Astrocyte (in vitro differentiated cells and primary cell): ENCODE results near the gene ANKH. TPM values are rescaled to one million over a fixed set of nuclear protein-coding genes. Genes with fewer than 3 reads are reported as not detected.

Source experiments
- DNase-seq: peaks from one replicate; pipeline ENCODE4 v3.0.0-alpha.2; 2010; ENCODE audit warnings: low read depth
- FAIRE-seq: peaks from 2 replicates; lab custom pipeline; 2011; peaks lifted over from hg19 to GRCh38; lab: Jason Lieb, UNC
- H2AFZ ChIP-seq: 2 replicates; pipeline ENCODE4 v1.6.0; 2012; ENCODE audit warnings: low read depth, low read length, inconsistent platforms
- H3K27ac ChIP-seq: 2 replicates; pipeline ENCODE4 v1.5.1; 2011; ENCODE audit warnings: low read depth, low read length, inconsistent platforms
- H3K27me3 ChIP-seq: 2 replicates; pipeline ENCODE4 v1.6.0; 2011; ENCODE audit warnings: low read length, inconsistent platforms; ENCODE audit not compliant: insufficient read depth
- H3K36me3 ChIP-seq: 2 replicates; pipeline ENCODE4 v1.5.1; 2011; ENCODE audit warnings: low read length, inconsistent platforms; ENCODE audit not compliant: insufficient read depth
- H3K4me1 ChIP-seq: 2 replicates; pipeline ENCODE4 v1.5.1; 2011; ENCODE audit warnings: low read length, inconsistent platforms; ENCODE audit not compliant: insufficient read depth
- H3K4me2 ChIP-seq: 2 replicates; pipeline ENCODE4 v1.6.0; 2012; ENCODE audit warnings: low read length, inconsistent platforms
- H3K4me3 ChIP-seq: 2 replicates; pipeline ENCODE4 v1.5.1; 2011; ENCODE audit warnings: low read depth, mild to moderate bottlenecking, low read length, inconsistent platforms; ENCODE audit not compliant: insufficient read depth
- H3K79me2 ChIP-seq: 2 replicates; pipeline ENCODE4 v1.6.0; 2012; ENCODE audit warnings: mild to moderate bottlenecking, low read length, inconsistent platforms; ENCODE audit not compliant: insufficient read depth
- H3K9ac ChIP-seq: 2 replicates; pipeline ENCODE4 v1.6.0; 2012; ENCODE audit warnings: mild to moderate bottlenecking, low read length, inconsistent platforms
- H3K9me3 ChIP-seq: 2 replicates; pipeline ENCODE4 v1.5.1; 2012; ENCODE audit warnings: low read depth, mild to moderate bottlenecking, low read length, inconsistent platforms; ENCODE audit not compliant: insufficient read depth
- H4K20me1 ChIP-seq: 2 replicates; pipeline ENCODE4 v1.6.0; 2012; ENCODE audit warnings: low read length, inconsistent platforms; ENCODE audit not compliant: insufficient read depth
- H3K27ac Mint-ChIP-seq: one replicate; pipeline ENCODE4 v1.8.0; 2021; ENCODE audit warnings: mild to moderate bottlenecking, mixed read lengths; ENCODE audit not compliant: unreplicated experiment
- H3K27me3 Mint-ChIP-seq: one replicate; pipeline ENCODE4 v1.8.0; 2021; ENCODE audit warnings: low read depth, mixed read lengths; ENCODE audit not compliant: unreplicated experiment
- H3K36me3 Mint-ChIP-seq: one replicate; pipeline ENCODE4 v1.8.0; 2021; ENCODE audit warnings: low read depth, mixed read lengths; ENCODE audit not compliant: unreplicated experiment
- H3K4me1 Mint-ChIP-seq: one replicate; pipeline ENCODE4 v1.8.0; 2021; ENCODE audit warnings: low read depth, mixed read lengths; ENCODE audit not compliant: unreplicated experiment
- H3K4me3 Mint-ChIP-seq: one replicate; pipeline ENCODE4 v1.8.0; 2021; ENCODE audit warnings: mild to moderate bottlenecking, moderate library complexity, mixed read lengths; ENCODE audit not compliant: unreplicated experiment
- H3K9me3 Mint-ChIP-seq: one replicate; pipeline ENCODE4 v1.8.0; 2021; ENCODE audit warnings: mild to moderate bottlenecking, mixed read lengths; ENCODE audit not compliant: unreplicated experiment
- CTCF ChIP-seq: IDR thresholded peaks from 2 replicates; pipeline ENCODE4 v1.5.1; 2011; ENCODE audit warnings: low read depth, mild to moderate bottlenecking, inconsistent platforms, low read length, moderate library complexity; ENCODE audit not compliant: insufficient read depth
- EZH2 ChIP-seq: IDR thresholded peaks from 2 replicates; pipeline ENCODE4 v1.6.1; 2012; ENCODE audit warnings: mild to moderate bottlenecking, low read length, inconsistent platforms; ENCODE audit not compliant: insufficient read depth
- total RNA-seq: library from RNA; stranded (reverse); gene quantifications from 2 replicates; pipeline ENCODE4 v1.2.1, GENCODE V29; 2021

The ANKH gene
- total RNA-seq, 1 donor from 2014 or later, result 15.8 TPM

- Histone ChIP-seq H2AFZ (no peak overlapping the region), H3K4me1 (peaks cover 3% of the 10 kb centered on the region), H3K9ac (no peak overlapping the region), H3K79me2 (no peaks in the 10 kb centered on the region), H3K4me2 (no peak overlapping the region), H3K27ac (no peak overlapping the region), H3K9me3 (no peaks in the 10 kb centered on the region), H3K27me3 (no peaks in the 10 kb centered on the region), H4K20me1 (peaks cover 6% of the 10 kb centered on the region), H3K36me3 (no peaks in the 10 kb centered on the region), H3K4me3 (no peak overlapping the region)
- Mint-ChIP-seq H3K36me3 (no peaks in the 10 kb centered on the region), H3K27me3 (no peaks in the 10 kb centered on the region), H3K27ac (no peak overlapping the region), H3K4me3 (no peak overlapping the region), H3K9me3 (no peaks in the 10 kb centered on the region), H3K4me1 (peaks cover 22% of the 10 kb centered on the region)
- DNase-seq (no peak), FAIRE-seq (no peak)
- TF ChIP-seq EZH2 (no peak), CTCF (no peak)
Observed at GRCh38 chr5:14793851-14794250, 77.7 kb downstream of the ANKH start.

GRCh38 chr5:14790911-14791310 is 80.7 kb downstream of the ANKH start:
- Histone ChIP-seq H3K9ac (no peak overlapping the region), H3K4me3 (no peak overlapping the region), H3K36me3 (no peaks in the 10 kb centered on the region), H3K9me3 (no peaks in the 10 kb centered on the region), H3K27me3 (no peaks in the 10 kb centered on the region), H3K4me2 (no peak overlapping the region), H2AFZ (no peak overlapping the region), H3K79me2 (no peaks in the 10 kb centered on the region), H3K4me1 (no peaks in the 10 kb centered on the region), H3K27ac (no peak overlapping the region), H4K20me1 (peaks cover 6% of the 10 kb centered on the region)
- no peak overlapping the region for H3K4me3 Mint-ChIP-seq
- FAIRE-seq (no peak), DNase-seq (no peak)
- no peaks in the 10 kb centered on the region for H3K27me3 Mint-ChIP-seq
- peaks cover 7% of the 10 kb centered on the region for H3K4me1 Mint-ChIP-seq
- no peak overlapping the region for H3K27ac Mint-ChIP-seq
- TF ChIP-seq CTCF (no peak), EZH2 (no peak)
- H3K36me3 Mint-ChIP-seq, result peaks cover 2% of the 10 kb centered on the region
- H3K9me3 Mint-ChIP-seq, result no peaks in the 10 kb centered on the region

GRCh38 chr5:14790220-14790619 is 81.4 kb downstream of the ANKH start:
- no peak overlapping the region for H3K4me2 ChIP-seq
- no peaks in the 10 kb centered on the region for H3K36me3 ChIP-seq

More at GRCh38 chr5:14790220-14790619, 81.4 kb downstream of the ANKH start:
- no peaks in the 10 kb centered on the region for H3K27me3 Mint-ChIP-seq
- DNase-seq (peak; percentile 57), FAIRE-seq (no peak)
- no peaks in the 10 kb centered on the region for H3K27me3 ChIP-seq
- no peaks in the 10 kb centered on the region for H3K79me2 ChIP-seq
- H3K9me3 ChIP-seq, result no peaks in the 10 kb centered on the region
- peaks cover 2% of the 10 kb centered on the region for H3K36me3 Mint-ChIP-seq
- H3K4me3 ChIP-seq, result no peak overlapping the region
- H3K4me3 Mint-ChIP-seq, result no peak overlapping the region
- no peak overlapping the region for H3K27ac Mint-ChIP-seq
- no peaks in the 10 kb centered on the region for H3K4me1 ChIP-seq
- no peak overlapping the region for H2AFZ ChIP-seq
- TF ChIP-seq EZH2 (no peak), CTCF (no peak)
- H4K20me1 ChIP-seq, result peaks cover 6% of the 10 kb centered on the region
- no peak overlapping the region for H3K9ac ChIP-seq
- H3K9me3 Mint-ChIP-seq, result no peaks in the 10 kb centered on the region
- H3K4me1 Mint-ChIP-seq, result peaks cover 7% of the 10 kb centered on the region
- no peak overlapping the region for H3K27ac ChIP-seq
